Thoracic aorta (tissue), 2 donors: ENCODE data around the gene C14orf39. TPM values are rescaled to one million over a fixed set of nuclear protein-coding genes. Genes with fewer than 3 reads are reported as not detected.

Source experiments
- ATAC-seq: fragments of 150-250 bp; one replicate; pipeline ENCODE4 v1.8.0; 2017; ENCODE audit warnings: low read depth; ENCODE audit not compliant: insufficient number of reproducible peaks, low FRiP score
- DNase-seq: peaks from one replicate; pipeline ENCODE4 v3.0.0-alpha.2; 2020; ENCODE audit warnings: low spot score
- H3K27ac ChIP-seq, 2 donors: fragments of 200-600 bp; sonication (generic); 1 replicate in 1 of 2; 2 replicates in 1 of 2; pipeline ENCODE4 v1.5.1; 2016; ENCODE audit warnings: mild to moderate bottlenecking in 2 of 2, moderate library complexity in 2 of 2
- H3K27me3 ChIP-seq: fragments of 200-600 bp; sonication (generic); replicated peaks from 2 replicates; pipeline ENCODE4 v1.6.0; 2016; ENCODE audit warnings: mild to moderate bottlenecking; ENCODE audit not compliant: insufficient read depth
- H3K36me3 ChIP-seq: fragments of 200-600 bp; sonication (generic); one replicate; pipeline ENCODE4 v1.5.1; 2016
- H3K4me1 ChIP-seq, 2 donors: fragments of 200-600 bp; sonication (generic); 1 replicate in 1 of 2; 2 replicates in 1 of 2; pipeline versions ENCODE4 v1.5.1 to v1.6.0; 2016; ENCODE audit warnings: low read depth in 2 of 2, mild to moderate bottlenecking in 1 of 2; ENCODE audit not compliant: control insufficient read depth in 1 of 2
- H3K4me3 ChIP-seq: fragments of 200-600 bp; sonication (generic); 2 replicates; pipeline ENCODE4 v1.5.1; 2016; ENCODE audit warnings: mild to moderate bottlenecking
- H3K9me3 ChIP-seq: fragments of 200-600 bp; sonication (generic); 2 replicates; pipeline ENCODE4 v1.5.1; 2016
- CTCF ChIP-seq: fragments of 200-600 bp; sonication (generic); IDR thresholded peaks from one replicate; pipeline ENCODE4 v1.5.1; 2019; ENCODE audit warnings: antibody characterized with exemption
- total RNA-seq, 2 donors: library from RNA; depleted of rRNA; stranded (reverse); fragments of >200 nt; gene quantifications; one replicate each; pipeline versions ENCODE4 v1.1.0 to v1.2.3, GENCODE V29; 2016

The C14orf39 gene
- total RNA-seq, 2 donors from 2014 or later = not detected

DNA sequence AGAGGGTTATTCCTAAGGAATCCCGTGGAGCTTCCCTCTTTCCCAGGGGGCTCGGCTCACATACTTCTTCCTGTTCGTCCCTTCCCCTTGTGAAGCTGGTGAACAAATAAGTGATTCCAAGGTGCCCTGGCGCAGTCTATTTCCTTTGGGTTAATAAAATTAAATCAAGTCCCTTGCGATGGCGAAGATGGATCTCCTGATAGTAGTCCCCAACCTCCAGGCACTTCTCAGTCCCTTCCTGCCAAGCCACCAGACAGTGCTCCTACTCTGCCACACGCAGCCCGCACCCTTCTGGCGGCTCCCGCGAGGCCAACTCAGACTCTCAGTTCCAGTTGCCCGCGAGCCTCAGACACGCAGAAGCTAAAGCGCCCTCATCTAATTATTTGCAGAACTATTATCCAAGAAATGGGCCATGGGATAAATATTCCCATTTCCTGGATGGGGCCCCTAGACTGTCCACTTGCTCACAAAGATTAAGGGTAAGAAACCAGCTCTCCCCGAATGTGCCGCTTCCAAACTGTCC lies 20.7 kb upstream of the C14orf39 start:
- no peaks in the 10 kb centered on the region for H3K36me3 ChIP-seq
- H3K4me3 ChIP-seq = no peak overlapping the region
- TF ChIP-seq CTCF = no peak
- no peak for ATAC-seq
- H3K27ac ChIP-seq = no peak overlapping the region
- no peaks in the 10 kb centered on the region for H3K9me3 ChIP-seq
- H3K27me3 ChIP-seq = peaks cover 29% of the 10 kb centered on the region
- DNase-seq = no peak
- H3K4me1 ChIP-seq = peaks cover 3 to 34% of the 10 kb centered on the region in 2 donors

DNA sequence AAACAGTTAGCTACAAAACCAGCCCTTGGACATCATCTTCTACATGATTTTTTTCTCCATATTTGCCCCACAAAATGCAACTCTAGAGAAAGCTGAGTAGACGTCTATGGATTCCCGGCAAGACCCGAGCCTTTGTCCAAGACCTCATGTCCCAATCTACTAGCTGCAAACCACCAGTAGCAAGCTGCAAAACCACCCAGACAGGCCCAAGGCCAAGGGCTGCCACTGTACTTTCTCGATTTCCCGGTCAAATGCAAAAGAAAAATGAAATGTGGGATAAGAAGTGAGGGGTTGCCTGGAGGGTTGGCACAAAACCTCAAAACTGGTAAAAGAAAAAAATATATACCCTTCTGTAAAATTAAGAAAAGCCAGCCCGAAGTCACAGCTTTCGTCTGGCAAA lies 20.1 kb upstream of the C14orf39 start:
- H3K4me3 ChIP-seq = no peak overlapping the region
- H3K9me3 ChIP-seq = no peaks in the 10 kb centered on the region
- TF ChIP-seq CTCF = no peak
- peaks cover 29% of the 10 kb centered on the region for H3K27me3 ChIP-seq
- H3K36me3 ChIP-seq = no peaks in the 10 kb centered on the region
- ATAC-seq (no peak), DNase-seq (no peak)
- peaks cover 1 to 29% of the 10 kb centered on the region in 2 donors for H3K4me1 ChIP-seq
- no peak overlapping the region for H3K27ac ChIP-seq

GRCh38 chr14:60505448-60505847 lies 19.6 kb upstream of the C14orf39 start:
- H3K36me3 ChIP-seq = no peaks in the 10 kb centered on the region
- no peak overlapping the region for H3K27ac ChIP-seq
- TF ChIP-seq CTCF = no peak
- no peak overlapping the region for H3K4me3 ChIP-seq
- H3K27me3 ChIP-seq = peaks cover 29% of the 10 kb centered on the region
- peaks cover 0 to 23% of the 10 kb centered on the region in 2 donors for H3K4me1 ChIP-seq
- H3K9me3 ChIP-seq = no peaks in the 10 kb centered on the region
- DNase-seq = no peak
- ATAC-seq = no peak

DNA sequence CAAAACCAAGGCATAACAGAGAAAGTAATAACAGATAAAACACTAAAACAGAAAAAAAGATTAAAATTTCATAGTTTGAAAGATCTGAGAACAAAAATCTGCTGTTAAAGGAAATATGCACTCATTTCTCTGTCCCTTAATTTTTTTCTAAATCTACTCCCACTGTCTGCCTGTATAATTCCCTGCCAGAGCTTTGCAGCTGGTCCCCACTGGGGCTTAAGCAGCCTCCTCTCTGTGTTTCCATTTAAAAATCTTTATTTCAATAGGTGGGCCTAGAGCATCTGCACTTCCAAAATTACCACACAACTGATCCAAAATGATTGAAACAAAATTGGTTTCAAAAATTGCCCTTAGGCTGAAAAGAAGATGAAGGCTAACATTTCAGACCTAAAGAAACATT lies 16.7 kb upstream of the C14orf39 start:
- H3K27ac ChIP-seq = no peak overlapping the region
- H3K27me3 ChIP-seq = peaks cover 8% of the 10 kb centered on the region
- DNase-seq = no peak
- peaks cover 0 to 8% of the 10 kb centered on the region in 2 donors for H3K4me1 ChIP-seq
- no peaks in the 10 kb centered on the region for H3K9me3 ChIP-seq
- TF ChIP-seq CTCF = no peak
- no peak overlapping the region for H3K4me3 ChIP-seq
- H3K36me3 ChIP-seq = no peaks in the 10 kb centered on the region
- no peak for ATAC-seq

DNA sequence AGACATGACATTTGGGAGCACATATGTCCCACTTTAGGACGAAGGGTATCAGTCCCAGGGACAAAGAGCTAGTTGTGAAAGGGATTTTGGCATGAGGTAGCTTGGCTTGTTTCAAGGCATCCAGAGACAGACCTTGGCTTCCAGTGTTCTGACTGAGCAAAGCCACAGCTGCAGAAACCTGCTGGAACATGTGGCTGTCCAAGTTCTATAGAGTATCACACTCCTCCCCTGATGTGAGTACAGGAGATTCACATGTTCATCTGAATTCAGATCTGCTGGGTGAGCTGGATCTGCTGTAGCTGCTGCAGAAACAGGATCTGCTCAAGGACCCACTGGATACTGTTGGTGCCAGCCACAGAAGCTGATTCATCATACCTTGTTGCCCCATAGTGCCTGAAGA lies 10.1 kb upstream of the C14orf39 start:
- Histone ChIP-seq H3K9me3 (no peaks in the 10 kb centered on the region), H3K27me3 (no peaks in the 10 kb centered on the region), H3K4me3 (no peak overlapping the region), H3K27ac (no peak overlapping the region), H3K4me1 (no peaks in the 10 kb centered on the region), H3K36me3 (no peaks in the 10 kb centered on the region)
- TF ChIP-seq CTCF = no peak
- ATAC-seq = no peak
- DNase-seq = no peak
